ENCODE results near the gene CARD6. TPM values are rescaled to one million over a fixed set of nuclear protein-coding genes. Genes with fewer than 3 reads are reported as not detected.

The CARD6 gene
- 0.33 and 0.50 TPM in 2 replicates for total RNA-seq (2021; fragmentation: NEBNext Ultra II Directional; extraction: Animal tissue kit (Norgen Biotek cat#: 25700))
- 0.19 and 0.41 TPM in 2 replicates for polyA plus RNA-seq (2011; rRNA removed)
- 0.41 TPM for polyA plus RNA-seq (2011; cell fraction: cytosol; rRNA removed)
- polyA plus RNA-seq (2011; cell fraction: nucleus; rRNA removed), result 0.24 TPM
- 0.39 to 0.72 TPM (median 0.47 TPM) in 4 replicates for polyA plus RNA-seq (2012, experiment 1 of 2)
- 0.07 TPM for polyA plus RNA-seq (2012, experiment 2 of 2)
- 0.34 TPM for polyA plus RNA-seq (2013, experiment 1 of 2)
- polyA plus RNA-seq (2013, experiment 2 of 2), result 0.37 TPM
- polyA minus RNA-seq (2011; rRNA and poly(A)+ RNA removed), result 0.35 and 0.71 TPM in 2 replicates
- polyA minus RNA-seq (2011; cell fraction: cytosol; rRNA and poly(A)+ RNA removed), result not detected
- 0.20 TPM for polyA minus RNA-seq (2011; cell fraction: nucleus; rRNA and poly(A)+ RNA removed)
- long read RNA-seq, experiment 1, result 0 reads
- long read RNA-seq, experiment 2, partial matches to known transcripts, result 0 of 1 reads
- long read RNA-seq, experiment 2, other reads (novel, unspliced or antisense), result 1 of 1 reads

- Histone ChIP-seq H2AK5ac (ENCODE audit: low read depth, low read length) (no peak within 1 kb of the TSS), H3K4me3 (ENCODE audit: extremely low read depth in 1 of 4, insufficient read depth in 2 of 4, low read depth in 3 of 4, low read length in 4 of 4) (peak within 1 kb of the TSS in 3 of 4 experiments; percentile 1 to 48 (median 7); a peak in 6 of 8 replicates), H3K27ac (ENCODE audit: low read depth, low read length) (no peak within 1 kb of the TSS), H4K8ac (ENCODE audit: extremely low read depth, insufficient read depth, low read length) (no peak within 1 kb of the TSS), H2BK12ac (ENCODE audit: low read depth, low read length) (no peak within 1 kb of the TSS), H3K23ac (ENCODE audit: insufficient read length) (no peak within 1 kb of the TSS), H4K20me1 (replicated peaks in 1 of 2; ENCODE audit: control insufficient read depth in 1 of 2, insufficient read depth in 2 of 2, low read length in 2 of 2) (no peaks in the 10 kb centered on the region), H3K4me1 (replicated peaks in 1 of 4; ENCODE audit: control insufficient read depth in 3 of 4, insufficient read depth in 4 of 4, low read length in 3 of 4) (no peaks in the 10 kb centered on the region), H3K27me3 (replicated peaks in 1 of 4; ENCODE audit: control insufficient read depth in 3 of 4, extremely low read depth in 1 of 4, insufficient read depth in 3 of 4, low read length in 3 of 4) (no peaks in the 10 kb centered on the region), H2AFZ (ENCODE audit: low read length) (peak within 1 kb of the TSS; percentile 90), H2BK120ac (replicated peaks; ENCODE audit: low read depth, low read length) (peak within 1 kb of the TSS; percentile 7), H3K14ac (ENCODE audit: insufficient read length) (no peak within 1 kb of the TSS), H4K91ac (replicated peaks; ENCODE audit: insufficient read length, low read length) (no peak within 1 kb of the TSS), H3K79me2 (ENCODE audit: control insufficient read depth in 1 of 2, insufficient read depth in 2 of 2, low read length in 2 of 2) (no peaks in the 10 kb centered on the region), H3K79me1 (ENCODE audit: low read depth, low read length) (no peaks in the 10 kb centered on the region), H3K36me3 (ENCODE audit: control insufficient read depth in 2 of 4, insufficient read depth in 4 of 4, low read length in 3 of 4) (no peaks in the 10 kb centered on the region), H4K5ac (ENCODE audit: insufficient read length, low read depth, low read length) (peak within 1 kb of the TSS; percentile 27), H3K23me2 (ENCODE audit: low read depth, low read length) (no peaks in the 10 kb centered on the region), H2BK15ac (ENCODE audit: low read length) (no peak within 1 kb of the TSS), H3K18ac (ENCODE audit: extremely low read depth, low read length) (no peak within 1 kb of the TSS), H3K56ac (replicated peaks; ENCODE audit: insufficient read length, low read depth, low read length) (no peak within 1 kb of the TSS), H3K9me3 (ENCODE audit: insufficient read depth in 2 of 2, low read depth in 1 of 2, low read length in 1 of 2) (no peaks in the 10 kb centered on the region), H2BK5ac (ENCODE audit: low read depth, low read length) (no peak within 1 kb of the TSS), H3K4ac (replicated peaks; ENCODE audit: insufficient read length, low read depth, low read length) (no peak within 1 kb of the TSS), H2BK20ac (ENCODE audit: low read length) (no peak within 1 kb of the TSS), H3K4me2 (ENCODE audit: insufficient read depth in 1 of 2, low read depth in 2 of 2, low read length in 2 of 2) (peak within 1 kb of the TSS; percentile 54 to 60; a peak in 3 of 4 replicates), H3K9ac (replicated peaks in 1 of 4; ENCODE audit: extremely low read depth in 1 of 4, low read depth in 3 of 4, low read length in 3 of 4) (peak within 1 kb of the TSS in 2 of 4 experiments; percentile 22 to 34; a peak in 1 of 7 replicates)
- WGBS, 2 experiments (ENCODE audit: extremely low coverage in 1 of 2, insufficient coverage in 1 of 2, insufficient read length in 1 of 2, insufficient replicate concordance in 2 of 2, low coverage in 1 of 2, low lambda C conversion rate in 2 of 2, missing lambda C conversion rate in 1 of 2), result 50% methylated on average over 9 of the region's 9 CpGs; no CpG with 5 or more reads in 1 of the 2 experiments
- DNase-seq (ENCODE audit: low read depth in 1 of 2, low spot score in 2 of 2) (no peak), FAIRE-seq (no peak)
- CTCF ChIA-PET (ENCODE audit: partially characterized antibody), result interaction anchor here (1.0 to 1.2 kb wide), 2 partner anchors 20 to 37 kb away, joined by 3 read pairs; no protein-coding TSS in a partner anchor
- POLR2A ChIA-PET (ENCODE audit: partially characterized antibody), result interaction anchor here (0.6 to 15.5 kb wide), 2 partner anchors 12 to 48 kb away, joined by 3 to 257 read pairs; partner anchors contain the start of gene RPL37
- TF ChIP-seq BCL11A (IDR thresholded peaks at IDR 0.05; ENCODE audit: low read depth in 2 of 2, low read length in 2 of 2) (no peak), GTF2F1 (IDR thresholded peaks at IDR 0.05; ENCODE audit: borderline replicate concordance, low read depth, low read length) (no peak), SP1 (IDR thresholded peaks at IDR 0.05; ENCODE audit: low read depth, low read length) (no peak), CEBPB (IDR thresholded peaks at IDR 0.05; ENCODE audit: low read depth, low read length) (no peak), ZNF274 (IDR thresholded peaks at IDR 0.05; ENCODE audit: borderline replicate concordance, extremely low read depth, low read length) (no peak), TCF12 (IDR thresholded peaks at IDR 0.05; ENCODE audit: low read depth, low read length) (no peak), ATF2 (IDR thresholded peaks at IDR 0.05; ENCODE audit: low read length) (no peak), RAD21 (IDR thresholded peaks at IDR 0.05 in 1 of 2, conservative IDR thresholded peaks at IDR 0.05 in 1 of 2; ENCODE audit: low read depth in 2 of 2, low read length in 2 of 2) (no peak)
Measured at GRCh38 chr5:40841068-40841805, at the start of gene CARD6. Gene CARD6, plus strand, starts transcription at chr5:40841367. Its CDS starts 16 bp downstream, at chr5:40841383.

Measured in H1 (cell line).